Type B pancreatic cell (in vitro differentiated cells): ENCODE data around the gene SLC6A11. TPM values are rescaled to one million over a fixed set of nuclear protein-coding genes. Genes with fewer than 3 reads are reported as not detected.

ENCODE experiments used
- DNase-seq: peaks from one replicate; pipeline ENCODE4 v3.0.0; 2021; ENCODE audit warnings: mixed read lengths; ENCODE audit not compliant: unreplicated experiment; ENCODE audit errors: extremely low spot score
- H3K27ac Mint-ChIP-seq: 2 replicates; pipeline ENCODE4 v1.8.0; 2021; ENCODE audit warnings: mild to moderate bottlenecking, mixed read lengths
- H3K27me3 Mint-ChIP-seq: 2 replicates; pipeline ENCODE4 v1.8.0; 2021; ENCODE audit warnings: mixed read lengths
- H3K36me3 Mint-ChIP-seq: 2 replicates; pipeline ENCODE4 v1.8.0; 2021; ENCODE audit warnings: mixed read lengths
- H3K4me1 Mint-ChIP-seq: one replicate; pipeline ENCODE4 v1.8.0; 2021; ENCODE audit warnings: mixed read lengths; ENCODE audit not compliant: unreplicated experiment
- H3K4me3 Mint-ChIP-seq: 2 replicates; pipeline ENCODE4 v1.8.0; 2021; ENCODE audit warnings: mild to moderate bottlenecking, mixed read lengths
- H3K9me3 Mint-ChIP-seq: 2 replicates; pipeline ENCODE4 v1.8.0; 2021; ENCODE audit warnings: mixed read lengths
- total RNA-seq: library from RNA; stranded (reverse); gene quantifications from 2 replicates; pipeline ENCODE4 v1.2.1, GENCODE V29; 2021; ENCODE audit warnings: low replicate concordance
- TF ChIP-seq, protein P1 (sequence below): fragments of 200-600 bp; sonication (generic); conservative IDR thresholded peaks from 2 replicates; pipeline ENCODE4 v1.5.0; 2021; ENCODE audit warnings: antibody characterized with exemption, mild to moderate bottlenecking

SLC6A11 gene
- total RNA-seq, 1 donor from 2014 or later: 3.0 TPM

GRCh38 chr3:10970306-10970960 lies 154.4 kb downstream of the SLC6A11 start:
- H3K27me3 Mint-ChIP-seq: peaks cover 76% of the 10 kb centered on the region
- TF ChIP-seq, protein P1, sequence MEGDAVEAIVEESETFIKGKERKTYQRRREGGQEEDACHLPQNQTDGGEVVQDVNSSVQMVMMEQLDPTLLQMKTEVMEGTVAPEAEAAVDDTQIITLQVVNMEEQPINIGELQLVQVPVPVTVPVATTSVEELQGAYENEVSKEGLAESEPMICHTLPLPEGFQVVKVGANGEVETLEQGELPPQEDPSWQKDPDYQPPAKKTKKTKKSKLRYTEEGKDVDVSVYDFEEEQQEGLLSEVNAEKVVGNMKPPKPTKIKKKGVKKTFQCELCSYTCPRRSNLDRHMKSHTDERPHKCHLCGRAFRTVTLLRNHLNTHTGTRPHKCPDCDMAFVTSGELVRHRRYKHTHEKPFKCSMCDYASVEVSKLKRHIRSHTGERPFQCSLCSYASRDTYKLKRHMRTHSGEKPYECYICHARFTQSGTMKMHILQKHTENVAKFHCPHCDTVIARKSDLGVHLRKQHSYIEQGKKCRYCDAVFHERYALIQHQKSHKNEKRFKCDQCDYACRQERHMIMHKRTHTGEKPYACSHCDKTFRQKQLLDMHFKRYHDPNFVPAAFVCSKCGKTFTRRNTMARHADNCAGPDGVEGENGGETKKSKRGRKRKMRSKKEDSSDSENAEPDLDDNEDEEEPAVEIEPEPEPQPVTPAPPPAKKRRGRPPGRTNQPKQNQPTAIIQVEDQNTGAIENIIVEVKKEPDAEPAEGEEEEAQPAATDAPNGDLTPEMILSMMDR: no peak
- H3K4me3 Mint-ChIP-seq: no peak overlapping the region
- H3K4me1 Mint-ChIP-seq: no peaks in the 10 kb centered on the region
- H3K36me3 Mint-ChIP-seq: no peaks in the 10 kb centered on the region
- no peaks in the 10 kb centered on the region for H3K9me3 Mint-ChIP-seq
- no peak overlapping the region for H3K27ac Mint-ChIP-seq
- no peak for DNase-seq

GRCh38 chr3:10972072-10972782 lies 156.2 kb downstream of the SLC6A11 start:
- Mint-ChIP-seq H3K4me3 (no peak overlapping the region), H3K36me3 (no peaks in the 10 kb centered on the region), H3K27ac (no peak overlapping the region), H3K4me1 (no peaks in the 10 kb centered on the region), H3K9me3 (no peaks in the 10 kb centered on the region), H3K27me3 (peaks cover 73% of the 10 kb centered on the region)
- TF ChIP-seq, protein P1: no peak
- no peak for DNase-seq

GRCh38 chr3:10973046-10973595 lies 157.1 kb downstream of the SLC6A11 start:
- Mint-ChIP-seq H3K27ac (no peak overlapping the region), H3K4me3 (no peak overlapping the region), H3K9me3 (no peaks in the 10 kb centered on the region), H3K36me3 (no peaks in the 10 kb centered on the region), H3K27me3 (peaks cover 74% of the 10 kb centered on the region), H3K4me1 (peaks cover 2% of the 10 kb centered on the region)
- TF ChIP-seq, protein P1: no peak
- no peak for DNase-seq

GRCh38 chr3:10974131-10974530 lies 158.1 kb downstream of the SLC6A11 start:
- H3K27ac Mint-ChIP-seq: no peak overlapping the region
- peaks cover 4% of the 10 kb centered on the region for H3K4me1 Mint-ChIP-seq
- H3K4me3 Mint-ChIP-seq: no peak overlapping the region
- peaks cover 74% of the 10 kb centered on the region for H3K27me3 Mint-ChIP-seq
- no peaks in the 10 kb centered on the region for H3K36me3 Mint-ChIP-seq
- TF ChIP-seq, protein P1: no peak
- no peak for DNase-seq
- no peaks in the 10 kb centered on the region for H3K9me3 Mint-ChIP-seq

GRCh38 chr3:10974746-10975375 lies 158.8 kb downstream of the SLC6A11 start:
- no peaks in the 10 kb centered on the region for H3K9me3 Mint-ChIP-seq

More at GRCh38 chr3:10974746-10975375, 158.8 kb downstream of the SLC6A11 start:
- no peak for DNase-seq
- H3K36me3 Mint-ChIP-seq: no peaks in the 10 kb centered on the region
- TF ChIP-seq, protein P1: no peak
- peaks cover 70% of the 10 kb centered on the region for H3K27me3 Mint-ChIP-seq
- H3K27ac Mint-ChIP-seq: no peak overlapping the region
- H3K4me1 Mint-ChIP-seq: peaks cover 4% of the 10 kb centered on the region
- no peak overlapping the region for H3K4me3 Mint-ChIP-seq
